HG03565 (cell line): Measurements from ENCODE around the gene DGKD.
A peak's percentile ranks its signal among the peaks of the same experiment; 100 is the strongest.

Source experiments
- ATAC-seq: cut with Tn5 transposase; IDR thresholded peaks from one replicate; pipeline ENCODE4 v1.9.1; 2021; ENCODE audit warnings: mild to moderate bottlenecking, moderate library complexity; ENCODE audit not compliant: unreplicated experiment

Gene DGKD, protein sequence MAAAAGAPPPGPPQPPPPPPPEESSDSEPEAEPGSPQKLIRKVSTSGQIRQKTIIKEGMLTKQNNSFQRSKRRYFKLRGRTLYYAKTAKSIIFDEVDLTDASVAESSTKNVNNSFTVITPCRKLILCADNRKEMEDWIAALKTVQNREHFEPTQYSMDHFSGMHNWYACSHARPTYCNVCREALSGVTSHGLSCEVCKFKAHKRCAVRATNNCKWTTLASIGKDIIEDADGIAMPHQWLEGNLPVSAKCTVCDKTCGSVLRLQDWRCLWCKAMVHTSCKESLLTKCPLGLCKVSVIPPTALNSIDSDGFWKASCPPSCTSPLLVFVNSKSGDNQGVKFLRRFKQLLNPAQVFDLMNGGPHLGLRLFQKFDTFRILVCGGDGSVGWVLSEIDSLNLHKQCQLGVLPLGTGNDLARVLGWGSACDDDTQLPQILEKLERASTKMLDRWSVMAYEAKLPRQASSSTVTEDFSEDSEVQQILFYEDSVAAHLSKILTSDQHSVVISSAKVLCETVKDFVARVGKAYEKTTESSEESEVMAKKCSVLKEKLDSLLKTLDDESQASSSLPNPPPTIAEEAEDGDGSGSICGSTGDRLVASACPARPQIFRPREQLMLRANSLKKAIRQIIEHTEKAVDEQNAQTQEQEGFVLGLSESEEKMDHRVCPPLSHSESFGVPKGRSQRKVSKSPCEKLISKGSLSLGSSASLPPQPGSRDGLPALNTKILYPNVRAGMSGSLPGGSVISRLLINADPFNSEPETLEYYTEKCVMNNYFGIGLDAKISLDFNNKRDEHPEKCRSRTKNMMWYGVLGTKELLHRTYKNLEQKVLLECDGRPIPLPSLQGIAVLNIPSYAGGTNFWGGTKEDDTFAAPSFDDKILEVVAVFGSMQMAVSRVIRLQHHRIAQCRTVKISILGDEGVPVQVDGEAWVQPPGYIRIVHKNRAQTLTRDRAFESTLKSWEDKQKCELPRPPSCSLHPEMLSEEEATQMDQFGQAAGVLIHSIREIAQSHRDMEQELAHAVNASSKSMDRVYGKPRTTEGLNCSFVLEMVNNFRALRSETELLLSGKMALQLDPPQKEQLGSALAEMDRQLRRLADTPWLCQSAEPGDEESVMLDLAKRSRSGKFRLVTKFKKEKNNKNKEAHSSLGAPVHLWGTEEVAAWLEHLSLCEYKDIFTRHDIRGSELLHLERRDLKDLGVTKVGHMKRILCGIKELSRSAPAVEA

DNA sequence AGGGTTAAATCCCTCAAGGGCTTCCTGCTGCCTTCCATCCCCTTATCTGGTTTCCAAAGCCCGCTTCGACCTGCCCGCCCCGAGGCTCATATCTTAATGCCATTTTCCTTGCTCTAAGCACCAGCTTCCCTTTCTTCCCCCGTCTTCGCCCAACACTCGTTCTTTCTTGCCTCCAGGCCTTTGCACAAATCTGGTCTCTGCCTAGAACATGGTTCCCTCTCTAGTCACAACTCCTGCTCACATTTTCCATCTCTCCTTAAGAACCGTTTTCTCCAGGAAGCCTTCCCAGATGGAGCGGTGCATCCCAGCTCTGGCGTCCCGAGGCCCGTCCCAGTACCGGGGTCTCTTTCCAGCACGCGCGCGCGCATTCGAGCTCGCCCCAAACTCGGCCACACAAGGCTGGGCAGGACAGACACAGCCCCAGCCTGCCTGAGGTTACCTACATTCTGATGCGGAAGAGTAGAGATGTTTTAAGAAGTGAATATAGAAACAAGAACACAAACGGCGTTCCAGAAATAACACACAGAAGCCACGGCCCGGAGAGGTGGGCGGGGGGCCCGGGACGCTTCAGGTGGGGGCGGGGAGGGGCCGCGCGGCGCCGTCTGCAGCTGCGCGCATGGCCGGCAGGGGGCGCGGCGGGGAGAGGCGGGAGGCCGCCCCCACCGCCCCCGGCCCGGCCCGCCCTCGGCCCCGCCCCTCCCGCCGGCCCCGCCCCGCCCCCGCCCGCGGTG, at the start of gene DGKD:
DGKD (plus strand) TSS at position 726 of the 731 bp plus-strand sequence. CDS start 25 bp downstream, outside the sequence.
- peak; percentile 29 for ATAC-seq

DNA sequence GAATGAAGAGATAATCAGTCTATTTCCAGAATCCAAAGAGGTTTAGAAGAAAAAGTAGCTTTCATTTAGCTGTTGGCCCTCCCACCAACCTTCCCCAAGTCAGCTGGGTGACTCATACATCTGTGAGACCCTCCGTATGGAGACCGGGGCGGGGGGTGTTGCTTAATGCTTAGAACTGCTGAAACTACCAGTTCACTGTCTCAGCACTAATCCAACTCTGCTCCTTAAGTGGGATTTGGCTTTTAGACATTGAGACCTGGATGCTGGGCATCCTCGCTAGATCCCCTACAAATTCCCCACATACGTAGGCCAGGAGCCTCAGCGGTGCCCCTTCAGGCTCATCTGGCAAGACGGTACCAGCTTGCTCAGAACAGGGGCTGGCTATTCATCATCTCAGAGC, 46.7 kb upstream of the DGKD start, which contains the start of gene SAG:
SAG (plus strand) TSS at position 252 of the 400 bp plus-strand sequence. CDS start 1,374 bp downstream, outside the sequence.
- no peak for ATAC-seq

DNA sequence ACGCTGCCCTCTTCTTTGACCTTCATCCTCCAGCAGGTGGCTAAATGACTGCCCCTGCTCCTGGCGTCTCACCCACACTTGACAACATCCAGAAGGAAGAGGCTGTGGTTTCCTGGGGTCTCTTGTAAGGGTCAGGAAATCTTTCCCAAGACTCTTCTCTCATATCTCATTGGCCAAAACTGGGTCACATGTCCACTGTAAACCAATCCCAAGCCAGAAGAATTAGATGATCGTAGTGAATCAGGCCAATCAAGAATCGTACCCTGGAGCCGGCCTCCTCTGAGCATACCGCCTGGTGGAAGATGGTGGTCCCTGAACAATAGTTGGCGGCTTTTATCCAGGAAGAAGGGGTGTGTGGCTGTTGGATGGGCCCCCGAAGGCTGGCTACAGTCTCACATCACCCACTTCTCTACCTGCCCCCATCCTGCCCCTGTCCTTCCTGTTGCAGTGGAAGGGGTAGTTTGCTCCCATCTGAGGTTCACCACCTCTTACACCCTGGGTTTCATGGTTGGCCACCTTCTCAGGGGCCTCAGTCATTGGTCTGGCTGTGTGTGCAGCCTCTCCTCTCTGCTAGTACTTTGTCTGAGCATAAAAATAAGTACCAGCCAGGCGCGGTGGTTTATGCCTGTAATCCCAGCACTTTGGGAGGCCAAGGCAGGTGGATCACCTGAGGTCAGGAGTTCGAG, 42.9 kb upstream of the DGKD start:
- ATAC-seq: no peak

DNA sequence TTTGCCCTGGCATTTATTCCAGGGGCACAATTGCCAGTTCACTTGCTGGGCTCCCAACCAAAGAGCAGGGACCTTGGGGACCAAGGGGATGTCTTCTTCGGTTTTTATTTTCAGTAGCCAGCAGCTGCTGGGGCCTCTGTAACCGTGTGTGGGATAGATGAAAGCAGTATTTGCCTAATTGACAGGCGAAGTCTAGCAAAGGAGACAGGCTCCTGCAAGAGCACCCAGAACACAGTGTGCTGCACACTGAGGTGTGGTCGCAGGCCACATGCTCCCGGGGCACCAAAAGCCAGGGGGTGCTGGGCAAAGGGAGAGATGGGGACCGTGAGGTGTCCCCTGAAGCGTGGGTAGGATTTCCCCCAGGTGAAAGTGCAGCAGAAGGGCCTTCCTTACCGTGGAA, 41.4 kb upstream of the DGKD start:
- no peak for ATAC-seq

DNA sequence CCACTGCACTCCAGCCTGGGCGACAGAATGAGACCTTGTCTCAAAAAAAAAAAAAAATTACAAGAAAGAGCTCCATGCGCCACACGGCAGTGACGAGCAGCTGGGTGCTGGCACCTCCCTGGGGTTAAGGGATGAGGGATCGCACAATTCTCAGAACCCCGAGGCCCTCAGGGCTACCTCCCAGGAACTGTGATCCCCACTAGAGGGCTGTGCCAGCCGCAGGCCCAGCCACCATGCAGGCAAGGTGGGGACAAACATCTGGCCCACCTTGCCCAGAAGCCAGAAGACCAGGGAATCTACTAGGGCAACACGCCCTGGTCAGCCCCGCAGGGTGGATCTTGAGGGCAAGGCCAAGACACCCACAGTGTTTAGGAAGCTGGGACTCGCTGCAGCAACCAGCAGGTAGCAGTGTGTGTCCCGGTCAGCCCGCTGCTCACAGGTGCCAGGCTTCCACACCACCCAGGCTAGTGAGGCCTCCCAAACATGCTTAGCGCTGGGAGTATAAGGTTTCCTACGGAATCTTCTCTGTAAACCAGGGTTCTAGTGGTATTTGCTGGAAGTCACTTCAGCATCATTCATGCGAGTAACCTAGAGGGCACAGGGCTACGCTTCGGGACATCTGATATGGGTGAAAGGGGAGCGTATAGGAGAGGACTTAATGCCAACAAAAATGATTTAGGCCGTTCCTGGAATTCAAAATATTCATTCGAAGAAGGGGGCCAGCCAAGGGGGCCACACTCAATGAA, 39.9 kb upstream of the DGKD start:
- no peak for ATAC-seq

DNA sequence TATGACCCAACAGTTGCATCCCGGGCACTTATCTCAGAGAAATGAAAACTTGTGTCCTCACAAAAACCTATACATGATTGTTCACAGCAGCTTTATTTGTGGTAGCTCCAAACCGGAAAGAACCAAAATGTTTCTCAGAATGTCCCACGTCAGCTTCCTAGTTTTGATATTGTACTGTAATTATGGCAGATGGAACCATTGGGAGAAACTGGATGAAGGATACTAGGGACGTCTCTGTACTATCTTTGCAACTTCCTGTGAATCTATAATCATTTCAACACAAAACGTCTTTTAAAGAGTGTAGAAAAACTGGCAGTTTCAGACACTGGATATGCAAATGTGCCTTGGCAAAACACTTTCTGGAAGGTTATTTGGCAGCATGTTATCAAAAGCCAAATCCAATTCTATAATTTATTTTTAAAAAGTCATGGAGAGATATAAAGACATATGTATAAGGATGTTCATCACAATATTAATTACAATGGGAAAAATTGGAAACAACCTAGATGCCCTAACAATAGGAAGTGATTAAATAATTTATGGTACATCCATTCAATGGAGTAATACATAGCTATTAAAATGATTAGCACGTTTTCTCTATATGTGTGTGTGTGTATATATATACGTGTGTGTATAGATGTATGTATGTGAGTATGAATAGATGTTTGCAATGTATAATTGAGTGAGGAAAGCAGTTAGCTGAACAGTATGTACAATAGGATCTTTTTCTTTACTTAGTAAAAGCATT, 36.9 kb upstream of the DGKD start:
- ATAC-seq: no peak

DNA sequence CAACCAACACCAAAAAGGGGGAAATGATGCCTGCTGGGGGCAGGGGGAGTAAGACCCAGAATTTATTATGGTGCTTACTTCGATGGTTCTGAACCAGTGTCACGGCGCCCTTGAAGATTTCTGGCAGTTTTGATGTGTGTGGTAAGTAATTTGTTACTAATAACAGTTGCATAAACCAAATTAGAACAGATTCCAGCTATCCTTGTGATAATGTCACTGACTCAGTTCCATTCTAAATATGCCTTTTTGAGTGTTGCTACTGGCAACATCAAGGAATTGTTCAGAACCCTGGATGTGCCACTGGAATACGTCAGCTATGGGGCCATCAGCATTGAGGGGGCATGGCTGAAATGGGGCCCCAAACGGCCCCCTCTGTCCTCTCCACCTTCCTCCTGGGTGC, 35.0 kb upstream of the DGKD start:
- no peak for ATAC-seq

DNA sequence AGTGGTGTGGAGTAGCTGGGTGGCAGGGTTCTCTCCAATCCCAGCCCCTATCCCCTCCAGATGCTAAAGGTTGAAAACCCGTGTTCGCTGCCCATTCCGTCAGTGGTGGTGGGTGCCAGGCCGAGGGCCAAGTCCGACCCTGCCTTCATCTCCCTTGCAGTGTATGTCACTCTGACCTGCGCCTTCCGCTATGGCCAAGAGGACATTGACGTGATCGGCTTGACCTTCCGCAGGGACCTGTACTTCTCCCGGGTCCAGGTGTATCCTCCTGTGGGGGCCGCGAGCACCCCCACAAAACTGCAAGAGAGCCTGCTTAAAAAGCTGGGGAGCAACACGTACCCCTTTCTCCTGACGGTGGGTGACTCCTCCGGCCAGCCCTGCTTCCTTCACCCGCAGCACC, 33.8 kb upstream of the DGKD start:
- no peak for ATAC-seq

DNA sequence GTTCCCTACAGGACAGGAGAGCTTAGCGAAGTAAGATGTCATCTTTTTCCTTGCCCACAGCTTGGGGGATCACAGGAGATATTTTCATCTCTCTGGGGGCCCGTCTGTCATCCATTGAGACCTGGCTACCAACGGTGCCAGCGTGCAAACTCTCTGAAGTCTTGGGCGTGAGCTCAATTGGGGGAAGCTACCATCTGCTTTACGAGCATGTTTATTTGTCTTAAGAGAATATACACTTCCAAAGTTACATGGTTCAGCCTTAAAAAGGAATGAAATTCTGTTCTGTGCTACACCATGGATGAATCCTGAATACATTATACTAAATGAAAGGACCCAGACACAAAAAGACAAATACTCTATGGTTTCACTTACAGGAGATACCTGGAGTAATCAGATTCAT, 33.1 kb upstream of the DGKD start:
- ATAC-seq: no peak

DNA sequence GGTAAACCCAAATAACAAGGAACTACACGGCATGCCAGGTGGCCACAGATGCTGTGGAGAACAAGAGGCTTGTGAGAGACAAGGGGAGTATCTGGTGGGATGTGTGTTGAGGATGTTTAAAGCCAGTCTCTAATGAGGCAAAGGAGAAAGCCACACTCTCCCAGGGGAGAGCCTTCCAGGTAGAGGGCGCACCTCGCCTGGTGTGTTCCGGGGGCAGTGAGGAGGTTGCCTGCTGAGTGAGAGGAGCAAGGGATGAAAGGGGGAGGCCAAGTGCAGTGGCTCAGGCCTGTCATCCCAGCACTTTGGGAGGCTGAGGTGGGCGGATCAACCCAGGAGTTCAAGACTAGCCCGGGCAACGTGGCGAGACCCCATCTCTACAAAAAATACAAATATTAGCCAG, 30.4 kb upstream of the DGKD start:
- no peak for ATAC-seq

DNA sequence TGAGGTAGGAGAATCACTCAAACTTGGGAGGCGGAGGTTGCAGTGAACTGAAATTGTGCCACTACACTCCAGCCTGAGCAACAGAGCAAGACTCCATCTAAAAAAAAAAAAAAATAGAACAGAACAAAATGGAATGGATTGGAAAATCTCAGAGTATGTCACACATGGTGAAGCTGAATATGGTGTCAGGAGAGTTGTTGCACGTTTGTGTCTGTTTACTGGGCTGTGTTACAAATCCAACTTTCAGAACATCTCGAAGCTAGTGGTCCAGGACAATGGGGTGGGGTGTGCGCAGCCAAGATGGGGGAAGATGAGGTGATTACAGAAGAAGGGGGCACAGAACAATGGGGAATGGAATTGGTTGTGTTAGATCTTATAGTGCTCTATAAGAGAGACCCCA, 29.0 kb upstream of the DGKD start:
- ATAC-seq: no peak

DNA sequence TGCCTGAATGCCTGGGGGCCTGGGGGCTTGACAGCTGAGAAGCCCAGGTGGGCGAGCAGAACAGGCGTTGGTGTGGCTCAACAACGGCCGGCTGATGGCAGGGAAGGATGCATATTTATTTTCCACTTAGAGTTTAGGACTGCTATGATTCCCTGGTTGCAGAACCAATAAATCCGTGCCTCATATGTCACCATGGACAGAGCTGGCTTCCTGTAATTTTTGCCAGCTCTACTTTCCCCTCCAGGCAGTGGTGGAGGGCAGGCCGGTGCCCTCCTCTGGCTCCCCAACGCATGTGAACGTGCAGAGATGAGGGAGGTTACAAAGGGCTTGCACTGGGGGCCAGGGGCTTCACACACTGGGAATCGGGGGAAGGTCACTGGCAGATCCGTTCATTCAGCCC, 28.5 kb upstream of the DGKD start:
- ATAC-seq: no peak

DNA sequence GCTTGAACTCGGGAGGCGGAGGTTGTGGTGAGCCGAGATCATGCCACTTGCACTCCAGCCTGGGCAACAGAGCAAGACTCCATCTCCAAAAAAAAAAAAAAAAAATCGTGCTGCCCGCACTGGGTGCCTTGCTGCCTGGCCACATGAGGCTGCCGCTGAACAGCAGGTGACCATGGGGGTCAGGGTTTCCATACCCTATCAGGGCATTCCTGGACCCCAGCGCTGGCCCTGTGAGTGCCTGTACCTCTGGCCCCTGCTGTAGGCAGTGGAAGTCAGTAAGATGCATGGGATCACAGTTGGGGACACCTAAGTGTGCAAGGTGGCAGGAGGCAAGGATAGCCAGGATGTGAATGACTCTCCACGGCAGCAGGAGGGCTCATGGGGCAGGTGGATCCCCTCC, 27.8 kb upstream of the DGKD start:
- ATAC-seq: no peak

DNA sequence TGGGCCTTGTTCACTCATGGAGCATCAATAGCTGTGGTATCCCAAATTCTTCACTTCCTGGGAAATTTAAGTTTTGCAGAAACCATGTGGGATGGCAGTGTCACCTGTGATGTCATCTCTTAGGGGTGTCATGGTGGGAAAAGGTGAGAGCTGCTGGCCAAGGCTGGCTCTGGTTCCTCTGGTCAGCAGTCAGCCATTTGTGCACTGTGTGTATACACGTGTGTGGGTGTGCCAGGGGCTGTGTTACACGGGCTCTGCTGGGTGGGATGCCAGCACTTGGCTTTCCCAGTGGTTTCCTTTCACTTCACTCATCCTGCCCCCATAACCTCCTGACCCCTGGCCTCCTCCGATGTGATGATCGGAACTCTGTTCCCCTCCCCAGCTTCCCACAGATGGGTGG, 25.4 kb upstream of the DGKD start:
- ATAC-seq: no peak

DNA sequence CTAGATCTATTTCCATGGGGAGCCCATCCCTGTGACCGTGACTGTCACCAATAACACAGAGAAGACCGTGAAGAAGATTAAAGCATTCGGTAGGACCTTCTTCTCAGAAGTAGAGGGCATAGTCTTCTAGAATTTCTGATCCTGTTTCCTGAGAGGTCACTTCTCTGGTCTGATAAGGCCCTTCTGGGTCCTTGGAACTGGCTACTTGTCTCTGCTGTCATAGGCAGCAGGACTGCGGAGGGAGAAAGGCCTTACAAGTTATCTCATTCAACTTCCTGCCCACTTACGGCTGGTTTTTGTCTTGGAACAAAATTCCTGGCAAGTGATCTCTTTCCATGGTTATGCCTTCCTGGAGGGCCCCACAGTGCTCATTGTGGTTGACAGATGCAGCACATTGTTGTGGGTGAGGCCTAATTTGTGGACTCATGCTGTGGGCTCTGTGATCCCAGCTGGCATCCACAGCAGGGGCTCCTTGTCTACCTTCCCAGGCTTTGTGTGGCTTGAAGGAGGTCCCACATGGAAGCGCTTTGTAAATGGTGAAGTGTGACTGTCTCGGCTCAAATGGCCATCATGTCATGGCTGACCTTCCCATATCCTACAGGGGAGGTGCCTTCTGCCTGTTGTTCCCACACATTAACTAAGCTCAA, 24.7 kb upstream of the DGKD start:
- ATAC-seq: no peak

DNA sequence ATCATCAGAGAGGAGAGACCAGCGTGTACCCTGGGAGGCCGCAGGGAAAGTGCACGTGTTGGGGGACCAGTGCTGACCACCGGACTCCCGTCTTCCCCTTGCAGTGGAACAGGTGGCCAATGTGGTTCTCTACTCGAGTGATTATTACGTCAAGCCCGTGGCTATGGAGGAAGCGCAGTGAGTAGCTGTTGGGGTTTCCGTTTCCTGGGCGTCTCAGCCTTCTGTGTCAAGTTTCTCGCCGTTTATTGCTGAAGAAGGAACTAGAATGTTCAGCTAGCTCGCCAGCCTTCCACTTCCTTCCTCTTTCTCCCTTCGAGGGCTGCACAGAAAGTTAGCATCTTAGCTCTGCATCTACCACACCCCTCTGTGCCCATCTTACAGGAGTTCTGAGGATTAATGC, 22.8 kb upstream of the DGKD start:
- peak; percentile 86 for ATAC-seq

DNA sequence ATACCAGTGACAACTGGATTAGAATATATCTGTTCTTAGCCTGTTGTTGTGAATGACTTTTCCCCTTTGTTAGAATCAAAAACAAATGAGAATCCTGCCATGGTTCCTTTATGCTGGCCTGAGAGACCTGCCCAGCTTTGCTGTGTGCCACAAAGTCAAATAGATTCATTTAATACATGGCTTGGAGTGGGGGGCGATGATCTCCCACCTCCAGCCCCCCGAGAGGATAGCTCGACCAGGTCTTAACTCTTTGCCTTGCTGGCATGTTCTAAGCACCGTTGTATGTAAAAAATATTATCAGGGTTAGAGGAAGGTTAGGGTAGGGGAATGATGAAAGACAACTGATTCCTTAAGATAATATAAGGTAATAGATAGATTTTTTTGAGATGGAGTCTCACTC, 22.2 kb upstream of the DGKD start:
- ATAC-seq: no peak

DNA sequence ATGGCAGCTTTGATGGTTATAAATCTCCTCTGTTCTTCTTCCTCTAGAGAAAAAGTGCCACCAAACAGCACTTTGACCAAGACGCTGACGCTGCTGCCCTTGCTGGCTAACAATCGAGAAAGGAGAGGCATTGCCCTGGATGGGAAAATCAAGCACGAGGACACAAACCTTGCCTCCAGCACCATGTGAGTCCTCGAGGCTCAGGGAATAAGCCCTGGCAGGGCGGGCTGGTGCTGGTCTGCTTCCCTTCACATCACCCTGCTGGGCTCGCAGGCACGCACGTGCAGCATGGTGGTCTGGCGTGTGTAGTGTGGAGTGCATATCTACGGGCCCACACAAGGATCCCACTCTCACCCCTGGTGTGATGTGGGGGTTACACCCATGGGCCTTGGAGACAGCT, 19.4 kb upstream of the DGKD start:
- no peak for ATAC-seq
